ENCODE data around the gene RANBP6. TPM values are rescaled to one million over a fixed set of nuclear protein-coding genes. Genes with fewer than 3 reads are reported as not detected.
A peak's percentile ranks its signal among the peaks of the same experiment; 100 is the strongest.

Gene RANBP6
- total RNA-seq, 2 donors from 2014 or later: 19.5 to 21.3 TPM

GRCh38 chr9:6055216-6055615 is 39.8 kb upstream of the RANBP6 start:
- Mint-ChIP-seq H3K36me3 (ENCODE audit: low read depth) (peaks cover 5% of the 10 kb centered on the region), H3K4me1 (peaks cover 16% of the 10 kb centered on the region), H3K9me3 (peaks cover 17% of the 10 kb centered on the region), H3K27me3 (ENCODE audit: insufficient read depth) (peaks cover 4% of the 10 kb centered on the region), H3K4me3 (no peak overlapping the region), H3K27ac (no peak overlapping the region)
- Histone ChIP-seq H3K4me3 (ENCODE audit: low read length) (no peak overlapping the region), H3K36me3 (ENCODE audit: control insufficient read depth, insufficient read depth, low read length) (no peaks in the 10 kb centered on the region), H3K9me3 (ENCODE audit: control insufficient read depth, low read length) (no peaks in the 10 kb centered on the region), H3K27me3 (ENCODE audit: control insufficient read depth, insufficient read depth, low read length, poor library complexity, severe bottlenecking) (no peaks in the 10 kb centered on the region), H3K4me1 (ENCODE audit: control insufficient read depth, insufficient read depth, low read length) (no peaks in the 10 kb centered on the region), H3K9ac (ENCODE audit: extremely low read depth, low read length, poor library complexity, severe bottlenecking) (no peak overlapping the region), H3K27ac (ENCODE audit: low read depth, low read length) (no peak overlapping the region)
- 73% methylated on average over 2 of the region's 2 CpGs; no CpG with 5 or more reads in 1 of the 2 experiments for WGBS, 2 experiments (ENCODE audit: insufficient coverage in 1 of 2, insufficient read length in 1 of 2)
- peak; percentile 73 for DNase-seq
- TF ChIP-seq CTCF (conservative IDR thresholded peaks at IDR 0.05): peak; percentile 79

GRCh38 chr9:6054280-6055099 is 39.1 kb upstream of the RANBP6 start:
- no peaks in the 10 kb centered on the region for H3K9me3 ChIP-seq (ENCODE audit: control insufficient read depth, low read length)
- peak; percentile 93 for DNase-seq
- H3K4me1 ChIP-seq (ENCODE audit: control insufficient read depth, insufficient read depth, low read length): no peaks in the 10 kb centered on the region
- H3K4me3 ChIP-seq (ENCODE audit: low read length): no peak overlapping the region
- H3K27ac ChIP-seq (ENCODE audit: low read depth, low read length): no peak overlapping the region
- H3K27me3 Mint-ChIP-seq (ENCODE audit: insufficient read depth): peaks cover 3% of the 10 kb centered on the region
- no peaks in the 10 kb centered on the region for H3K27me3 ChIP-seq (ENCODE audit: control insufficient read depth, insufficient read depth, low read length, poor library complexity, severe bottlenecking)
- 6 to 30% methylated on average over 3 of the region's 3 CpGs for WGBS, 2 experiments (ENCODE audit: insufficient coverage in 1 of 2, insufficient read length in 1 of 2)
- H3K9me3 Mint-ChIP-seq: peaks cover 17% of the 10 kb centered on the region
- no peak overlapping the region for H3K4me3 Mint-ChIP-seq
- peak; percentile 87 for TF ChIP-seq CTCF (conservative IDR thresholded peaks at IDR 0.05)
- H3K4me1 Mint-ChIP-seq: peaks cover 21% of the 10 kb centered on the region
- H3K36me3 ChIP-seq (ENCODE audit: control insufficient read depth, insufficient read depth, low read length): no peaks in the 10 kb centered on the region
- peaks cover 5% of the 10 kb centered on the region for H3K36me3 Mint-ChIP-seq (ENCODE audit: low read depth)
- no peak overlapping the region for H3K27ac Mint-ChIP-seq
- H3K9ac ChIP-seq (ENCODE audit: extremely low read depth, low read length, poor library complexity, severe bottlenecking): no peak overlapping the region

GRCh38 chr9:6052293-6052919 is 37.0 kb upstream of the RANBP6 start:
- no peaks in the 10 kb centered on the region for H3K36me3 ChIP-seq (ENCODE audit: control insufficient read depth, insufficient read depth, low read length)
- Mint-ChIP-seq H3K36me3 (ENCODE audit: low read depth) (peaks cover 5% of the 10 kb centered on the region), H3K27me3 (ENCODE audit: insufficient read depth) (peaks cover 1% of the 10 kb centered on the region), H3K4me1 (peaks cover 26% of the 10 kb centered on the region), H3K4me3 (no peak overlapping the region), H3K27ac (no peak overlapping the region), H3K9me3 (peaks cover 7% of the 10 kb centered on the region)
- H3K4me3 ChIP-seq (ENCODE audit: low read length): no peak overlapping the region
- H3K9ac ChIP-seq (ENCODE audit: extremely low read depth, low read length, poor library complexity, severe bottlenecking): no peak overlapping the region
- H3K4me1 ChIP-seq (ENCODE audit: control insufficient read depth, insufficient read depth, low read length): no peaks in the 10 kb centered on the region
- H3K27me3 ChIP-seq (ENCODE audit: control insufficient read depth, insufficient read depth, low read length, poor library complexity, severe bottlenecking): peaks cover 12% of the 10 kb centered on the region
- H3K27ac ChIP-seq (ENCODE audit: low read depth, low read length): no peak overlapping the region
- DNase-seq: no peak
- no peak for TF ChIP-seq CTCF (conservative IDR thresholded peaks at IDR 0.05)
- H3K9me3 ChIP-seq (ENCODE audit: control insufficient read depth, low read length): no peaks in the 10 kb centered on the region
- 100% methylated on average over 1 to 2 of the region's 2 CpGs for WGBS, 2 experiments (ENCODE audit: insufficient coverage in 1 of 2, insufficient read length in 1 of 2)
